K562 (cell line): ENCODE results near the gene PRTN3. TPM values are rescaled to one million over a fixed set of nuclear protein-coding genes. Genes with fewer than 3 reads are reported as not detected.
A peak's percentile ranks its signal among the peaks of the same experiment; 100 is the strongest.
"Not testable (repeated sequence)": the region's sequence is repeated elsewhere in the genome, so short reads cannot be mapped to it uniquely, and the experiment has no call there.

ENCODE experiments used
- ATAC-seq: fragments of 200-7000 bp; cut with Tn5 transposase; 3 replicates; pipeline ENCODE4 v1.9.1; 2020; ENCODE audit warnings: moderate library complexity
- BruUV-seq: library from RNA; stranded (reverse); fragments of 400-500 nt; replicated peaks from 2 replicates; lab custom pipeline; 2021; lab: Mats Ljungman, UMichigan
- CTCF ChIA-PET: fragments of 300-600 bp; formaldehyde crosslinking; extraction: SDS; loops from one replicate; lab custom pipeline; 2021; ENCODE audit warnings: low intra/inter-chr PET ratio; lab: Yijun Ruan, JAX
- POLR2A ChIA-PET: fragments of 300-600, 350-650 bp; sonication (Branson Sonifier 250); formaldehyde crosslinking; extraction: SDS; loops from one replicate; lab custom pipeline; 2021; ENCODE audit warnings: antibody characterized with exemption, inconsistent platforms; lab: Yijun Ruan, JAX
- DNase-seq, 4 experiments: peaks; one replicate each; pipeline versions ENCODE4 v3.0.0 to v3.0.0-alpha.2; 2011 to 2018; ENCODE audit warnings: low spot score in 3 of 4, mixed read lengths in 3 of 4; ENCODE audit errors: extremely low read depth in 1 of 4
- FAIRE-seq: peaks from 2 replicates; lab custom pipeline; 2011; peaks lifted over from hg19 to GRCh38; lab: Jason Lieb, UNC
- H2AFZ ChIP-seq: 2 replicates; pipeline ENCODE4 v1.6.0; 2011; ENCODE audit warnings: low read depth, low read length, control low read depth, inconsistent platforms
- H3K27ac ChIP-seq: fragments of 200-600 bp; 3 replicates; pipeline ENCODE4 v1.8.0; 2011; ENCODE audit warnings: low read depth, mild to moderate bottlenecking, control low read depth, inconsistent platforms, low read length, moderate library complexity, mixed read lengths; ENCODE audit errors: extremely low read depth
- H3K27me3 ChIP-seq, 2 experiments: fragments of 300-600 bp in 1 of 2; 2 replicates in 1 of 2; 3 replicates in 1 of 2; pipeline versions ENCODE4 v1.6.0 to v1.8.0; 2011; ENCODE audit warnings: inconsistent platforms in 2 of 2, low read length in 2 of 2, mild to moderate bottlenecking in 1 of 2, mixed read lengths in 1 of 2, moderate library complexity in 1 of 2; ENCODE audit not compliant: control insufficient read depth in 2 of 2, insufficient read depth in 2 of 2
- H3K36me3 ChIP-seq: fragments of 300-600 bp; 3 replicates; pipeline ENCODE4 v1.8.0; 2011; ENCODE audit warnings: mild to moderate bottlenecking, low read length, inconsistent platforms; ENCODE audit not compliant: control insufficient read depth, insufficient read depth
- H3K4me1 ChIP-seq, 2 experiments: fragments of 200-600 bp in 1 of 2; replicated peaks in 1 of 2; 2 replicates in 1 of 2; 3 replicates in 1 of 2; pipeline versions ENCODE4 v1.5.1 to v1.8.0; 2011; ENCODE audit warnings: inconsistent platforms in 2 of 2, low read length in 2 of 2, mild to moderate bottlenecking in 1 of 2, mixed read lengths in 1 of 2, moderate library complexity in 1 of 2; ENCODE audit not compliant: control insufficient read depth in 2 of 2, insufficient read depth in 2 of 2
- H3K4me2 ChIP-seq: 2 replicates; pipeline ENCODE4 v1.6.1; 2011; ENCODE audit warnings: low read length, control low read depth, inconsistent platforms, mixed read lengths; ENCODE audit not compliant: insufficient read depth
- H3K4me3 ChIP-seq: fragments of 200-600 bp; sonication (generic), shearing (Covaris generic); 2 replicates; pipeline ENCODE4 v1.5.1; 2016; ENCODE audit warnings: control low read depth, inconsistent platforms
- H3K79me2 ChIP-seq: fragments of 200-600 bp; 3 replicates; pipeline ENCODE4 v1.8.0; 2011; ENCODE audit warnings: low read length, inconsistent platforms; ENCODE audit not compliant: control insufficient read depth, insufficient read depth
- H3K9ac ChIP-seq, 2 experiments: 2 replicates each; pipeline versions ENCODE4 v1.6.0 to v1.6.1; 2011; ENCODE audit warnings: low read depth in 2 of 2, low read length in 2 of 2, control low read depth in 1 of 2, inconsistent platforms in 1 of 2, mild to moderate bottlenecking in 1 of 2, mixed read lengths in 1 of 2; ENCODE audit not compliant: insufficient read depth in 1 of 2
- H3K9me1 ChIP-seq: one replicate; pipeline ENCODE4 v1.6.0; 2011; ENCODE audit warnings: inconsistent platforms, mild to moderate bottlenecking, low read length, moderate library complexity; ENCODE audit not compliant: control insufficient read depth, insufficient read depth
- H3K9me3 ChIP-seq: replicated peaks from 2 replicates; pipeline ENCODE4 v1.5.1; 2011; ENCODE audit warnings: low read depth, low read length, inconsistent platforms; ENCODE audit not compliant: control insufficient read depth, insufficient read depth
- H4K20me1 ChIP-seq: replicated peaks from 2 replicates; pipeline ENCODE4 v1.6.1; 2011; ENCODE audit warnings: low read length, inconsistent platforms, mixed read lengths; ENCODE audit not compliant: control insufficient read depth, insufficient read depth
- ADNP ChIP-seq: fragments of 200-800 bp; sonication (Bioruptor generic); IDR thresholded peaks from 2 replicates; pipeline ENCODE4 v1.6.1; 2016; ENCODE audit warnings: missing genetic modification characterization, missing compliant biosample characterization
- BCOR ChIP-seq: fragments of 450-650 bp; IDR thresholded peaks from 2 replicates; pipeline ENCODE4 v1.6.1; 2016
- KDM1A ChIP-seq, 2 experiments: fragments of 450-650 bp; IDR thresholded peaks; 2 replicates each; pipeline ENCODE4 v1.6.1; 2016; ENCODE audit warnings: mild to moderate bottlenecking in 2 of 2
- PKNOX1 ChIP-seq: fragments of 450-650 bp; IDR thresholded peaks from 2 replicates; pipeline ENCODE4 v1.6.1; 2016
- PTBP1 ChIP-seq: fragments of 200-400 bp; formaldehyde crosslinking; IDR thresholded peaks from 2 replicates; pipeline ENCODE4 v1.6.1; 2017; ENCODE audit warnings: low read depth, low read length
- RBM25 ChIP-seq: fragments of 200-400 bp; formaldehyde crosslinking; IDR thresholded peaks from 2 replicates; pipeline ENCODE4 v1.6.1; 2018; ENCODE audit warnings: low read length, low read depth, moderate library complexity; ENCODE audit not compliant: severe bottlenecking
- ZNF3 ChIP-seq: fragments of 250-450 bp; sonication (Bioruptor Pico); IDR thresholded peaks from 2 replicates; pipeline ENCODE4 v1.5.0; 2021; ENCODE audit warnings: mild to moderate bottlenecking, moderate library complexity
- WGBS: fragments of 100-300 bp; shearing (Covaris generic); methylation state at CpG from one replicate; pipeline ENCODE4 v1.1.6; 2016; ENCODE audit warnings: low coverage, mixed read lengths; ENCODE audit not compliant: insufficient coverage; ENCODE audit errors: missing lambda C conversion rate; 5-methylcytosine and 5-hydroxymethylcytosine counted together
- in situ Hi-C: fragments of 300-500 bp; cut with MboI; formaldehyde crosslinking; loops from 4 replicates; pipeline ENCODE4 v1.15.0; 2018; ENCODE audit warnings: inconsistent platforms, mixed read lengths
- intact Hi-C: fragments of 100-400 bp; cut with micrococcal nuclease; formaldehyde crosslinking; loops from 2 replicates; pipeline ENCODE4 v1.14.2; 2022
- polyA plus RNA-seq, 8 experiments: library from polyadenylated mRNA; depleted of rRNA in 4 of 8; stranded (reverse) in 5 of 8; unstranded in 3 of 8; fragments of >200 nt; fragmentation: Nextera tagmentation in 2 of 8; fragmentation: Illumina TruSeq in 1 of 8; extraction: Ambion mirVana in 2 of 8; extraction: Trizol in 1 of 8; gene quantifications; 2 replicates each; pipeline versions ENCODE4 v1.2.1 to v1.2.3, GENCODE V29; 2011 to 2014; ENCODE audit warnings: inconsistent platforms in 1 of 8, missing spikeins in 1 of 8
- total RNA-seq, 7 experiments: library from RNA; depleted of rRNA in 6 of 7; stranded (reverse); fragments of >200 nt in 6 of 7; fragmentation: Illumina TruSeq in 2 of 7; extraction: Trizol in 2 of 7; gene quantifications; 2 replicates each; pipeline versions ENCODE4 v1.2.1 to v1.2.3, GENCODE V29; 2011 to 2021; ENCODE audit warnings: low replicate concordance in 1 of 7

Gene PRTN3
- total and polyA plus RNA-seq, 9 of the 15 experiments (the other 6 are each of a cell fraction or from before 2014, with no cell fraction given): 0.14 to 0.86 (median 0.43) TPM; not detected in 3

GRCh38 chr19:853614-854220 is 12.9 kb downstream of the PRTN3 start:
- POLR2A ChIA-PET: interaction anchor here (0.6 kb wide), 1 partner anchor 301 kb away, joined by 3 read pairs; no protein-coding TSS in a partner anchor
- in situ Hi-C loops, H3K9ac ChIP-seq, ATAC-seq, H3K79me2 ChIP-seq: not testable (repeated sequence)
- WGBS: 81% methylated on average over 9 of the region's 17 CpGs
- TF ChIP-seq ADNP (tag): peak; percentile 49; the same call in 1 of the 2 replicates
- TF ChIP-seq RBM25: peak; percentile 71
- 0 out of 2 replicates have a peak, but pooled peaks have one; percentile 26 for TF ChIP-seq BCOR
- 0 out of 2 replicates have a peak, but pooled peaks have one; percentile 10 for TF ChIP-seq PKNOX1
- peak; percentile 72 for TF ChIP-seq ZNF3
- TF ChIP-seq KDM1A (IDR thresholded peaks at IDR 0.05): 0 out of 4 replicates have a peak, but pooled peaks of 1 of the 2 experiments have one; percentile 21
- TF ChIP-seq PTBP1: peak; percentile 82; the same call in 1 of the 2 replicates
- TF ChIP-seq, all 486 proteins: peak for 7; not testable (repeated sequence) for 479
- H3K27me3 ChIP-seq, FAIRE-seq, intact Hi-C loops, H3K4me3 ChIP-seq, H2AFZ ChIP-seq, BruUV-seq, H4K20me1 ChIP-seq, H3K9me1 ChIP-seq, DNase-seq, H3K9me3 ChIP-seq, H3K36me3 ChIP-seq, H3K4me2 ChIP-seq, H3K27ac ChIP-seq, CTCF ChIA-PET: not testable (repeated sequence)
- peaks cover 5 to 43% of the 10 kb centered on the region in 2 experiments; a peak in 3 of 5 replicates for H3K4me1 ChIP-seq
